HepG2 (cell line): ENCODE results near the gene FAM228A. TPM values are rescaled to one million over a fixed set of nuclear protein-coding genes. Genes with fewer than 3 reads are reported as not detected.

Experiments
- ATAC-seq: fragments of 200-7000 bp; cut with Tn5 transposase; 3 replicates; pipeline ENCODE4 v1.9.1; 2020; ENCODE audit warnings: mild to moderate bottlenecking, moderate library complexity
- BruUV-seq: library from RNA; stranded (reverse); fragments of 400-500 nt; replicated peaks from 2 replicates; lab custom pipeline; 2021; lab: Mats Ljungman, UMichigan
- CTCF ChIA-PET: fragments of 300-600 bp; formaldehyde crosslinking; extraction: SDS; loops from one replicate; lab custom pipeline; 2021; ENCODE audit warnings: low total read pairs, inconsistent platforms, low intra/inter-chr PET ratio; lab: Yijun Ruan, JAX
- POLR2A ChIA-PET: fragments of 350-600 bp; sonication (Branson Sonifier 250); formaldehyde crosslinking; loops from one replicate; lab custom pipeline; 2020; ENCODE audit warnings: antibody characterized with exemption, inconsistent platforms; lab: Yijun Ruan, JAX
- DNase-seq: peaks from one replicate; pipeline ENCODE4 v3.0.0-alpha.2; 2015; ENCODE audit warnings: low spot score
- FAIRE-seq: peaks from 3 replicates; lab custom pipeline; 2011; peaks lifted over from hg19 to GRCh38; lab: Jason Lieb, UNC
- H2AFZ ChIP-seq: one replicate; pipeline ENCODE4 v1.6.1; 2011; ENCODE audit warnings: low read length, inconsistent platforms
- H3K27ac ChIP-seq: fragments of 300-600 bp; 3 replicates; pipeline ENCODE4 v1.8.0; 2011; ENCODE audit warnings: mixed run types, mild to moderate bottlenecking, mixed read lengths, low read length, inconsistent platforms; ENCODE audit not compliant: insufficient read depth; ENCODE audit errors: extremely low read length
- H3K27me3 ChIP-seq, 2 experiments: fragments of 200-600 bp in 1 of 2; 2 replicates in 1 of 2; 3 replicates in 1 of 2; pipeline versions ENCODE4 v1.6.0 to v1.8.0; 2011; ENCODE audit warnings: low read length in 2 of 2, mild to moderate bottlenecking in 2 of 2, moderate library complexity in 2 of 2, inconsistent platforms in 1 of 2; ENCODE audit not compliant: insufficient read depth in 2 of 2, control insufficient read depth in 1 of 2
- H3K36me3 ChIP-seq, 2 experiments: fragments of 200-600 bp in 1 of 2; replicated peaks in 1 of 2; 2 replicates in 1 of 2; 3 replicates in 1 of 2; pipeline versions ENCODE4 v1.5.1 to v1.8.0; 2011; ENCODE audit warnings: low read length in 2 of 2, inconsistent platforms in 1 of 2; ENCODE audit not compliant: insufficient read depth in 2 of 2, control insufficient read depth in 1 of 2
- H3K4me1 ChIP-seq: 2 replicates; pipeline ENCODE4 v1.5.1; 2012; ENCODE audit warnings: low read length, inconsistent platforms; ENCODE audit not compliant: insufficient read depth
- H3K4me2 ChIP-seq: 2 replicates; pipeline ENCODE4 v1.6.0; 2011; ENCODE audit warnings: low read depth, low read length, inconsistent platforms
- H3K4me3 ChIP-seq, 3 experiments: fragments of 200-600 bp in 1 of 3; sonication (generic), shearing (Covaris generic) in 1 of 3; replicated peaks in 1 of 3; 2 replicates each; pipeline ENCODE4 v1.5.1; 2011 to 2016; ENCODE audit warnings: low read length in 3 of 3, inconsistent platforms in 2 of 3, low read depth in 2 of 3, mild to moderate bottlenecking in 2 of 3, control low read depth in 1 of 3, mixed read lengths in 1 of 3; ENCODE audit not compliant: insufficient read depth in 1 of 3
- H3K79me2 ChIP-seq: one replicate; pipeline ENCODE4 v1.6.1; 2011; ENCODE audit warnings: low read length, inconsistent platforms; ENCODE audit not compliant: insufficient read depth
- H3K9ac ChIP-seq: 2 replicates; pipeline ENCODE4 v1.6.0; 2011; ENCODE audit warnings: mild to moderate bottlenecking, low read depth, low read length, inconsistent platforms; ENCODE audit not compliant: insufficient read depth
- H3K9me3 ChIP-seq: 2 replicates; pipeline ENCODE4 v1.5.1; 2012; ENCODE audit warnings: mild to moderate bottlenecking, low read length
- H4K20me1 ChIP-seq: 2 replicates; pipeline ENCODE4 v1.6.0; 2011; ENCODE audit warnings: inconsistent platforms, mild to moderate bottlenecking, low read length, moderate library complexity; ENCODE audit not compliant: insufficient read depth
- ARID4A ChIP-seq: sonication (generic); formaldehyde crosslinking; IDR thresholded peaks from 2 replicates; pipeline ENCODE4 v1.5.0; 2020; ENCODE audit warnings: mild to moderate bottlenecking, missing genetic modification reagents, borderline replicate concordance
- POGK ChIP-seq: sonication (generic); formaldehyde crosslinking; conservative IDR thresholded peaks from 2 replicates; pipeline ENCODE4 v1.8.0; 2022; ENCODE audit warnings: mild to moderate bottlenecking, moderate library complexity, missing genetic modification reagents
- ZNF883 ChIP-seq: sonication (generic); formaldehyde crosslinking; IDR thresholded peaks from 2 replicates; pipeline ENCODE4 v1.5.1; 2020; ENCODE audit warnings: mild to moderate bottlenecking, missing genetic modification reagents; ENCODE audit errors: not compliant biosample characterization
- WGBS: methylation state at CpG from one replicate; pipeline ENCODE4 v1.1.6; 2017; ENCODE audit warnings: low lambda C conversion rate; 5-methylcytosine and 5-hydroxymethylcytosine counted together
- in situ Hi-C: cut with HindIII; loops from 2 replicates; pipeline ENCODE4 v1.10.0; 2017; ENCODE audit warnings: low pct_unique_long_range_greater_than_20kb; ENCODE audit not compliant: extremely low pct_ligation_motif_present
- intact Hi-C: fragments of 100-400 bp; cut with micrococcal nuclease; formaldehyde crosslinking; loops from one replicate; pipeline ENCODE4 v1.10.0; 2022; ENCODE audit not compliant: unreplicated experiment
- polyA plus RNA-seq, 8 experiments: library from polyadenylated mRNA; depleted of rRNA in 3 of 8; stranded (reverse) in 7 of 8; unstranded in 1 of 8; fragments of >200 nt; fragmentation: Illumina TruSeq in 4 of 8; extraction: Trizol in 4 of 8; gene quantifications; 2 replicates each; pipeline versions ENCODE4 v1.2.1 to v1.2.3, GENCODE V29; 2011 to 2016; ENCODE audit warnings: low read depth in 4 of 8, missing spikeins in 1 of 8, mixed read lengths in 1 of 8; ENCODE audit not compliant: insufficient read depth in 1 of 8
- total RNA-seq, 5 experiments: library from RNA; depleted of rRNA; stranded (reverse); fragments of >200 nt; fragmentation: Illumina TruSeq; extraction: Trizol; gene quantifications; 2 replicates each; pipeline ENCODE4 v1.2.3, GENCODE V29; 2016; ENCODE audit warnings: low read depth in 1 of 5

Gene FAM228A
- total and polyA plus RNA-seq, 2 of the 13 experiments (the other 11 are each of a cell fraction or from before 2014, with no cell fraction given): not detected

- no TSS peak for BruUV-seq
- Histone ChIP-seq H2AFZ (no peak overlapping the region), H3K27me3 (no peaks in the 10 kb centered on the region; a peak in 1 of 5 replicates), H3K27ac (no peak overlapping the region)
- WGBS: 89% methylated on average over 1 of the region's 1 CpG
- TF ChIP-seq ARID4A: no peak
- TF ChIP-seq, all 625 proteins: peak for 0
- ATAC-seq: no peak
- DNase-seq: no peak
- Histone ChIP-seq H3K4me2 (no peak overlapping the region), H3K9me3 (no peaks in the 10 kb centered on the region), H3K36me3 (no peaks in the 10 kb centered on the region), H3K9ac (no peak overlapping the region), H3K79me2 (no peaks in the 10 kb centered on the region), H3K4me1 (peaks cover 17% of the 10 kb centered on the region), H4K20me1 (no peaks in the 10 kb centered on the region), H3K4me3 (no peak overlapping the region)
- FAIRE-seq: no peak
- ChIA-PET CTCF (no interaction called here), POLR2A (no interaction called here)
- intact Hi-C loops (no loop called here), in situ Hi-C loops (no loop called here)
Measured at GRCh38 chr2:24125956-24126355, 48.9 kb upstream of the FAM228A start.

GRCh38 chr2:24132543-24132942 lies 42.3 kb upstream of the FAM228A start:
- DNase-seq: no peak
- POLR2A ChIA-PET: no interaction called here
- no TSS peak for BruUV-seq
- no peak for FAIRE-seq
- Histone ChIP-seq H3K4me3 (no peak overlapping the region), H3K9ac (no peak overlapping the region), H3K36me3 (no peaks in the 10 kb centered on the region), H3K9me3 (no peaks in the 10 kb centered on the region), H3K27me3 (no peaks in the 10 kb centered on the region; a peak in 1 of 5 replicates), H3K27ac (no peak overlapping the region), H3K4me2 (no peak overlapping the region), H2AFZ (no peak overlapping the region)
- no peak for ATAC-seq
- TF ChIP-seq POGK (CRISPR knock-in tag) (no peak), ZNF883 (no peak)
- TF ChIP-seq, all 625 proteins: peak for 0
- intact Hi-C loops (no loop called here), in situ Hi-C loops (no loop called here)
- 21% methylated on average over 3 of the region's 3 CpGs for WGBS
- CTCF ChIA-PET: no interaction called here
- no peaks in the 10 kb centered on the region for H4K20me1 ChIP-seq
- H3K79me2 ChIP-seq: no peaks in the 10 kb centered on the region
- no peaks in the 10 kb centered on the region for H3K4me1 ChIP-seq
